HepG2 (cell line): ENCODE measurements around the gene SBNO1. TPM values are rescaled to one million over a fixed set of nuclear protein-coding genes. Genes with fewer than 3 reads are reported as not detected.

Experiments
- ARHGAP35 ChIP-seq: sonication (generic); formaldehyde crosslinking; IDR thresholded peaks from 2 replicates; pipeline ENCODE4 v1.9.0; 2022; ENCODE audit warnings: mild to moderate bottlenecking, inconsistent platforms, moderate library complexity, missing genetic modification reagents, borderline replicate concordance
- ATM ChIP-seq: fragments of 450-650 bp; IDR thresholded peaks from 2 replicates; pipeline ENCODE4 v1.7.1; 2017; ENCODE audit warnings: mild to moderate bottlenecking, borderline replicate concordance
- BORCS8-MEF2B ChIP-seq: sonication (generic); formaldehyde crosslinking; IDR thresholded peaks from 2 replicates; pipeline ENCODE4 v1.8.0; 2022; ENCODE audit warnings: mild to moderate bottlenecking, missing genetic modification reagents
- EHMT2 ChIP-seq: fragments of 200-600 bp; sonication (generic); IDR thresholded peaks from 2 replicates; pipeline ENCODE4 v1.7.0; 2017; ENCODE audit warnings: antibody characterized with exemption, low read depth, low read length, borderline replicate concordance
- ETV6 ChIP-seq: sonication (generic); formaldehyde crosslinking; conservative IDR thresholded peaks from 2 replicates; pipeline ENCODE4 v1.4.0; 2020; ENCODE audit warnings: missing genetic modification reagents
- FOXK1 ChIP-seq: sonication (generic); formaldehyde crosslinking; IDR thresholded peaks from 2 replicates; pipeline ENCODE4 v1.4.0; 2020; ENCODE audit warnings: low read depth, missing genetic modification reagents, borderline replicate concordance
- HNRNPUL1 ChIP-seq: fragments of 200-400 bp; formaldehyde crosslinking; IDR thresholded peaks from 2 replicates; pipeline ENCODE4 v1.6.1; 2017; ENCODE audit warnings: low read depth, mild to moderate bottlenecking, low read length, moderate library complexity
- NR1H2 ChIP-seq: sonication (generic); formaldehyde crosslinking; IDR thresholded peaks from 2 replicates; pipeline ENCODE4 v1.8.1; 2022; ENCODE audit warnings: low read depth, missing genetic modification reagents, borderline replicate concordance
- PTBP1 ChIP-seq: fragments of 200-400 bp; formaldehyde crosslinking; IDR thresholded peaks from 2 replicates; pipeline ENCODE4 v1.6.1; 2018; ENCODE audit warnings: low read length, low read depth; ENCODE audit not compliant: poor library complexity, severe bottlenecking
- RBFOX2 ChIP-seq: fragments of 200-400 bp; formaldehyde crosslinking; IDR thresholded peaks from 2 replicates; pipeline ENCODE4 v1.6.1; 2017; ENCODE audit warnings: low read depth, mild to moderate bottlenecking, low read length
- ZFP90 ChIP-seq: sonication (generic); formaldehyde crosslinking; IDR thresholded peaks from 2 replicates; pipeline ENCODE4 v1.8.0; 2022; ENCODE audit warnings: missing genetic modification reagents, mild to moderate bottlenecking, inconsistent platforms, borderline replicate concordance
- ZNF234 ChIP-seq: sonication (generic); formaldehyde crosslinking; conservative IDR thresholded peaks from 2 replicates; pipeline ENCODE4 v1.5.1; 2020; ENCODE audit warnings: mild to moderate bottlenecking, missing genetic modification reagents
- ZNF24 ChIP-seq: fragments of 450-650 bp; IDR thresholded peaks from 2 replicates; pipeline ENCODE4 v1.6.1; 2017; ENCODE audit warnings: antibody characterized with exemption, mild to moderate bottlenecking
- ZNF260 ChIP-seq: sonication (generic); formaldehyde crosslinking; IDR thresholded peaks from 2 replicates; pipeline ENCODE4 v1.4.0; 2020; ENCODE audit warnings: missing genetic modification reagents, low read depth, mild to moderate bottlenecking, borderline replicate concordance
- ZNF44 ChIP-seq: sonication (generic); formaldehyde crosslinking; IDR thresholded peaks from 2 replicates; pipeline ENCODE4 v1.5.1; 2020; ENCODE audit warnings: mild to moderate bottlenecking, missing genetic modification reagents
- ZNF615 ChIP-seq: sonication (generic); formaldehyde crosslinking; IDR thresholded peaks from 2 replicates; pipeline ENCODE4 v1.5.0; 2020; ENCODE audit warnings: mild to moderate bottlenecking, missing genetic modification reagents, borderline replicate concordance
- ZNF709 ChIP-seq: sonication (generic); formaldehyde crosslinking; IDR thresholded peaks from 2 replicates; pipeline ENCODE4 v1.5.0; 2020; ENCODE audit warnings: mild to moderate bottlenecking, missing genetic modification reagents
- ZNF772 ChIP-seq: sonication (generic); formaldehyde crosslinking; IDR thresholded peaks from 2 replicates; pipeline ENCODE4 v1.5.0; 2020; ENCODE audit warnings: mild to moderate bottlenecking, missing genetic modification reagents
- ZNF850 ChIP-seq: sonication (generic); formaldehyde crosslinking; conservative IDR thresholded peaks from 2 replicates; pipeline ENCODE4 v1.9.0; 2021; ENCODE audit warnings: mild to moderate bottlenecking, missing genetic modification reagents
- polyA plus RNA-seq, 8 experiments: library from polyadenylated mRNA; depleted of rRNA in 3 of 8; stranded (reverse) in 7 of 8; unstranded in 1 of 8; fragments of >200 nt; fragmentation: Illumina TruSeq in 4 of 8; extraction: Trizol in 4 of 8; gene quantifications; 2 replicates each; pipeline versions ENCODE4 v1.2.1 to v1.2.3, GENCODE V29; 2011 to 2016; ENCODE audit warnings: low read depth in 4 of 8, missing spikeins in 1 of 8, mixed read lengths in 1 of 8; ENCODE audit not compliant: insufficient read depth in 1 of 8
- total RNA-seq, 5 experiments: library from RNA; depleted of rRNA; stranded (reverse); fragments of >200 nt; fragmentation: Illumina TruSeq; extraction: Trizol; gene quantifications; 2 replicates each; pipeline ENCODE4 v1.2.3, GENCODE V29; 2016; ENCODE audit warnings: low read depth in 1 of 5
- TF ChIP-seq, protein P1 (sequence below): sonication (generic); formaldehyde crosslinking; IDR thresholded peaks from 2 replicates; pipeline ENCODE4 v1.9.0; 2021; ENCODE audit warnings: missing genetic modification reagents, mild to moderate bottlenecking, borderline replicate concordance
- TF ChIP-seq, protein P2 (sequence below): sonication (generic); formaldehyde crosslinking; IDR thresholded peaks from 2 replicates; pipeline ENCODE4 v1.4.0; 2020; ENCODE audit warnings: low read depth, mild to moderate bottlenecking, missing genetic modification reagents
- TF ChIP-seq, protein P3 (sequence below): sonication (generic); formaldehyde crosslinking; IDR thresholded peaks from 2 replicates; pipeline ENCODE4 v1.5.0; 2020; ENCODE audit warnings: mild to moderate bottlenecking, missing genetic modification reagents
- TF ChIP-seq, protein P4 (sequence below): sonication (generic); formaldehyde crosslinking; IDR thresholded peaks from 2 replicates; pipeline ENCODE4 v1.5.0; 2020; ENCODE audit warnings: missing genetic modification reagents

The SBNO1 gene
- total and polyA plus RNA-seq, 2 of the 13 experiments (the other 11 are each of a cell fraction or from before 2014, with no cell fraction given) = 10.9 to 40.2 TPM

DNA sequence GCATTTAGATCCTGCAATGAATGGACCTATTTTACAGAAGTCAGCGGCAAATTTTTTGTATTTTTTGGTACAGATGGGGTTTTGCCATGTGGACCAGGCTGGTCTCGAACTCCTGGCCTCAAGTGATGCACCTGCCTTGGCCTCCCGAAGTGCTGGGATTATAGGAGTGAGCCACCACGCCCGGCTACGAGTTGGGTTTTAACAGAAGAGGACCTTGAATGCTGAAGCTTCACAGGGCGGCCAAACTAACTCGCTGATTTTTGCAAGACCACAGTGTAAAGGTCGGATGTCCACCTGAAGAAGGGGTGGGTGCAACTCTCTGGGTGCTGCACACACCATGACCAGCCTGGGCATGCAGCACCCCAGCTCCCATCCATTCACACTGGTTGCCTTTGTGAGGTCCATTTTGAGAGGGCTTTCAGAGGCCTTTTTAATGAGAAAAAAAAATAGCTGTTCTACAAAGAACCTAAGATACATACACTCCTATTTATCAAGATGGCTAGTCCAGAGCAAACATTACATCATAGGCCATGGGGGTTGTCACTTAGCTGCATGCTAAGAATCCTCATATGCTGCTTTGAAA is 71.4 kb downstream of the SBNO1 start (continued):
- 0 out of 2 replicates have a peak, but pooled peaks have one; percentile 12 for TF ChIP-seq FOXK1
- TF ChIP-seq, protein P1, sequence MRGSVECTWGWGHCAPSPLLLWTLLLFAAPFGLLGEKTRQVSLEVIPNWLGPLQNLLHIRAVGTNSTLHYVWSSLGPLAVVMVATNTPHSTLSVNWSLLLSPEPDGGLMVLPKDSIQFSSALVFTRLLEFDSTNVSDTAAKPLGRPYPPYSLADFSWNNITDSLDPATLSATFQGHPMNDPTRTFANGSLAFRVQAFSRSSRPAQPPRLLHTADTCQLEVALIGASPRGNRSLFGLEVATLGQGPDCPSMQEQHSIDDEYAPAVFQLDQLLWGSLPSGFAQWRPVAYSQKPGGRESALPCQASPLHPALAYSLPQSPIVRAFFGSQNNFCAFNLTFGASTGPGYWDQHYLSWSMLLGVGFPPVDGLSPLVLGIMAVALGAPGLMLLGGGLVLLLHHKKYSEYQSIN (CRISPR knock-in tag) = no peak
- TF ChIP-seq, protein P2, sequence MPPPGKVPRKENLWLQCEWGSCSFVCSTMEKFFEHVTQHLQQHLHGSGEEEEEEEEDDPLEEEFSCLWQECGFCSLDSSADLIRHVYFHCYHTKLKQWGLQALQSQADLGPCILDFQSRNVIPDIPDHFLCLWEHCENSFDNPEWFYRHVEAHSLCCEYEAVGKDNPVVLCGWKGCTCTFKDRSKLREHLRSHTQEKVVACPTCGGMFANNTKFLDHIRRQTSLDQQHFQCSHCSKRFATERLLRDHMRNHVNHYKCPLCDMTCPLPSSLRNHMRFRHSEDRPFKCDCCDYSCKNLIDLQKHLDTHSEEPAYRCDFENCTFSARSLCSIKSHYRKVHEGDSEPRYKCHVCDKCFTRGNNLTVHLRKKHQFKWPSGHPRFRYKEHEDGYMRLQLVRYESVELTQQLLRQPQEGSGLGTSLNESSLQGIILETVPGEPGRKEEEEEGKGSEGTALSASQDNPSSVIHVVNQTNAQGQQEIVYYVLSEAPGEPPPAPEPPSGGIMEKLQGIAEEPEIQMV (CRISPR knock-in tag) = peak; percentile 72; the same call in 1 of the 2 replicates
- TF ChIP-seq ZNF850 = no peak
- TF ChIP-seq ARHGAP35 (CRISPR knock-in tag) = no peak
- TF ChIP-seq PTBP1 = no peak
- TF ChIP-seq ZNF772 (CRISPR knock-in tag) = no peak
- TF ChIP-seq, protein P3, sequence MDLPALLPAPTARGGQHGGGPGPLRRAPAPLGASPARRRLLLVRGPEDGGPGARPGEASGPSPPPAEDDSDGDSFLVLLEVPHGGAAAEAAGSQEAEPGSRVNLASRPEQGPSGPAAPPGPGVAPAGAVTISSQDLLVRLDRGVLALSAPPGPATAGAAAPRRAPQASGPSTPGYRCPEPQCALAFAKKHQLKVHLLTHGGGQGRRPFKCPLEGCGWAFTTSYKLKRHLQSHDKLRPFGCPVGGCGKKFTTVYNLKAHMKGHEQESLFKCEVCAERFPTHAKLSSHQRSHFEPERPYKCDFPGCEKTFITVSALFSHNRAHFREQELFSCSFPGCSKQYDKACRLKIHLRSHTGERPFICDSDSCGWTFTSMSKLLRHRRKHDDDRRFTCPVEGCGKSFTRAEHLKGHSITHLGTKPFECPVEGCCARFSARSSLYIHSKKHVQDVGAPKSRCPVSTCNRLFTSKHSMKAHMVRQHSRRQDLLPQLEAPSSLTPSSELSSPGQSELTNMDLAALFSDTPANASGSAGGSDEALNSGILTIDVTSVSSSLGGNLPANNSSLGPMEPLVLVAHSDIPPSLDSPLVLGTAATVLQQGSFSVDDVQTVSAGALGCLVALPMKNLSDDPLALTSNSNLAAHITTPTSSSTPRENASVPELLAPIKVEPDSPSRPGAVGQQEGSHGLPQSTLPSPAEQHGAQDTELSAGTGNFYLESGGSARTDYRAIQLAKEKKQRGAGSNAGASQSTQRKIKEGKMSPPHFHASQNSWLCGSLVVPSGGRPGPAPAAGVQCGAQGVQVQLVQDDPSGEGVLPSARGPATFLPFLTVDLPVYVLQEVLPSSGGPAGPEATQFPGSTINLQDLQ (CRISPR knock-in tag) = no peak
- TF ChIP-seq, protein P4, sequence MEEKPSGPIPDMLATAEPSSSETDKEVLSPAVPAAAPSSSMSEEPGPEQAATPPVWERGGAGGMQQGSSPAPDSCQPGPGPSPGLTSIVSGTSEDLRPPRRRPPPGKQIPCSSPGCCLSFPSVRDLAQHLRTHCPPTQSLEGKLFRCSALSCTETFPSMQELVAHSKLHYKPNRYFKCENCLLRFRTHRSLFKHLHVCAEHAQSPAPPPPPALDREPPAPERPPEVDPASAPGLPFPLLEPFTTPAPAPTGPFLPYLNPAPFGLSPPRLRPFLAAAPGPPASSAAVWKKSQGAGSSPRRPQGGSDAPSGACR (CRISPR knock-in tag) = no peak
- TF ChIP-seq ZNF615 (CRISPR knock-in tag) = 0 out of 2 replicates have a peak, but pooled peaks have one; percentile 50
- no peak for TF ChIP-seq BORCS8-MEF2B (CRISPR knock-in tag)
- peak; percentile 76; the same call in 1 of the 2 replicates for TF ChIP-seq ZFP90
- no peak for TF ChIP-seq ATM
- TF ChIP-seq ETV6 (CRISPR knock-in tag) = no peak
- no peak for TF ChIP-seq HNRNPUL1
- TF ChIP-seq NR1H2 (CRISPR knock-in tag) = no peak
- TF ChIP-seq ZNF44 (CRISPR knock-in tag) = no peak
- no peak for TF ChIP-seq EHMT2
- TF ChIP-seq RBFOX2 = no peak
- TF ChIP-seq ZNF24 = 0 out of 2 replicates have a peak, but pooled peaks have one; percentile 36
- no peak for TF ChIP-seq ZNF709 (CRISPR knock-in tag)
- TF ChIP-seq ZNF260 (CRISPR knock-in tag) = no peak
- TF ChIP-seq ZNF234 (CRISPR knock-in tag) = no peak
